Neural cell (in vitro differentiated cells): Measurements from ENCODE around the gene RGS9. TPM values are rescaled to one million over a fixed set of nuclear protein-coding genes. Genes with fewer than 3 reads are reported as not detected.

Source experiments
- H2AFZ ChIP-seq: fragments of 200-600, 300-800 bp; sonication (generic), shearing (Covaris generic); 2 replicates; pipeline ENCODE4 v1.6.0; 2014; ENCODE audit warnings: low read depth, mild to moderate bottlenecking, antibody characterized with exemption, low read length, moderate library complexity
- H3F3A ChIP-seq: fragments of 200-600 bp; shearing (Covaris generic); 2 replicates; pipeline ENCODE4 v1.6.1; 2016; ENCODE audit warnings: mild to moderate bottlenecking, moderate library complexity, mixed read lengths, antibody characterized with exemption, low read length; ENCODE audit not compliant: insufficient read depth, poor library complexity, severe bottlenecking
- H3K27ac ChIP-seq: fragments of 200-600, 300-800 bp; sonication (generic), shearing (Covaris generic); 2 replicates; pipeline ENCODE4 v1.5.1; 2014; ENCODE audit warnings: mild to moderate bottlenecking, low read length, moderate library complexity
- H3K27me3 ChIP-seq: fragments of 300-800, 200-600 bp; sonication (generic), shearing (Covaris generic); 2 replicates; pipeline ENCODE4 v1.6.0; 2014; ENCODE audit warnings: mild to moderate bottlenecking, low read depth, low read length, moderate library complexity; ENCODE audit not compliant: insufficient read depth
- H3K36me3 ChIP-seq: fragments of 300-800, 200-600 bp; sonication (generic), shearing (Covaris generic); 2 replicates; pipeline ENCODE4 v1.5.1; 2014; ENCODE audit warnings: mild to moderate bottlenecking, antibody characterized with exemption, low read length, moderate library complexity; ENCODE audit not compliant: insufficient read depth
- H3K4me2 ChIP-seq: fragments of 300-800, 200-600 bp; sonication (generic), shearing (Covaris generic); 2 replicates; pipeline ENCODE4 v1.6.0; 2014; ENCODE audit warnings: mild to moderate bottlenecking, low read length
- H3K4me3 ChIP-seq: fragments of 300-800, 200-600 bp; sonication (generic), shearing (Covaris generic); 2 replicates; pipeline ENCODE4 v1.5.1; 2014; ENCODE audit warnings: mild to moderate bottlenecking, low read length, moderate library complexity
- H3K79me2 ChIP-seq: fragments of 200-600 bp; shearing (Covaris generic); replicated peaks from 2 replicates; pipeline ENCODE4 v1.6.0; 2014; ENCODE audit warnings: mild to moderate bottlenecking, low read length, moderate library complexity; ENCODE audit not compliant: insufficient read depth
- H3K9ac ChIP-seq: fragments of 300-800, 200-600 bp; sonication (generic), shearing (Covaris generic); 2 replicates; pipeline ENCODE4 v1.6.1; 2016; ENCODE audit warnings: mild to moderate bottlenecking, low read length, mixed read lengths
- H3K9me2 ChIP-seq: fragments of 200-600 bp; shearing (Covaris generic); 2 replicates; pipeline ENCODE4 v1.6.1; 2016; ENCODE audit warnings: mild to moderate bottlenecking, low read length, mixed read lengths; ENCODE audit not compliant: insufficient read depth
- H3K9me3 ChIP-seq: fragments of 200-600, 300-800 bp; sonication (generic), shearing (Covaris generic); 2 replicates; pipeline ENCODE4 v1.6.1; 2016; ENCODE audit warnings: mild to moderate bottlenecking, mixed run types, low read length, moderate library complexity, mixed read lengths
- H4K20me1 ChIP-seq: fragments of 200-600 bp; shearing (Covaris generic); 2 replicates; pipeline ENCODE4 v1.6.1; 2016; ENCODE audit warnings: mild to moderate bottlenecking, mixed run types; ENCODE audit not compliant: insufficient read depth
- EP300 ChIP-seq: fragments of 450-650 bp; conservative IDR thresholded peaks from 2 replicates; pipeline ENCODE4 v1.6.1; 2014; ENCODE audit warnings: antibody characterized with exemption, mild to moderate bottlenecking, moderate library complexity; ENCODE audit not compliant: poor library complexity, severe bottlenecking
- EZH2 ChIP-seq: fragments of 200-600, 300-800 bp; shearing (Covaris generic), sonication (generic); IDR thresholded peaks from 2 replicates; pipeline ENCODE4 v1.6.1; 2014; ENCODE audit warnings: antibody characterized with exemption, low read length, borderline replicate concordance, mild to moderate bottlenecking; ENCODE audit not compliant: insufficient read depth, poor library complexity, severe bottlenecking
- MXI1 ChIP-seq: fragments of 450-650 bp; conservative IDR thresholded peaks from 2 replicates; pipeline ENCODE4 v1.6.1; 2014; ENCODE audit warnings: antibody characterized with exemption, mild to moderate bottlenecking; ENCODE audit not compliant: poor library complexity, severe bottlenecking
- POLR2AphosphoS5 ChIP-seq: IDR thresholded peaks from 2 replicates; pipeline ENCODE4 v1.6.1; 2012
- RAD21 ChIP-seq: fragments of 450-650 bp; conservative IDR thresholded peaks from 2 replicates; pipeline ENCODE4 v1.6.1; 2014; ENCODE audit warnings: antibody characterized with exemption, mild to moderate bottlenecking, moderate library complexity
- REST ChIP-seq: IDR thresholded peaks from 2 replicates; pipeline ENCODE4 v1.6.1; 2012; ENCODE audit warnings: borderline replicate concordance
- SMC3 ChIP-seq: fragments of 450-650 bp; conservative IDR thresholded peaks from 2 replicates; pipeline ENCODE4 v1.6.1; 2014; ENCODE audit warnings: antibody characterized with exemption, mild to moderate bottlenecking, moderate library complexity; ENCODE audit not compliant: poor library complexity
- TAF1 ChIP-seq: IDR thresholded peaks from 2 replicates; pipeline ENCODE4 v1.6.1; 2012; ENCODE audit warnings: low read depth
- polyA plus RNA-seq: library from polyadenylated mRNA; depleted of rRNA; stranded (reverse); fragments of >200 nt; gene quantifications from 2 replicates; pipeline ENCODE4 v1.2.3, GENCODE V29; 2014
- TF ChIP-seq, protein P1 (sequence below): fragments of 450-650 bp; IDR thresholded peaks from 2 replicates; pipeline ENCODE4 v1.5.1; 2014; ENCODE audit warnings: antibody characterized with exemption, mild to moderate bottlenecking, moderate library complexity; ENCODE audit not compliant: poor library complexity, severe bottlenecking

The RGS9 gene
- polyA plus RNA-seq, 1 donor from 2014 or later: 6.8 TPM

DNA sequence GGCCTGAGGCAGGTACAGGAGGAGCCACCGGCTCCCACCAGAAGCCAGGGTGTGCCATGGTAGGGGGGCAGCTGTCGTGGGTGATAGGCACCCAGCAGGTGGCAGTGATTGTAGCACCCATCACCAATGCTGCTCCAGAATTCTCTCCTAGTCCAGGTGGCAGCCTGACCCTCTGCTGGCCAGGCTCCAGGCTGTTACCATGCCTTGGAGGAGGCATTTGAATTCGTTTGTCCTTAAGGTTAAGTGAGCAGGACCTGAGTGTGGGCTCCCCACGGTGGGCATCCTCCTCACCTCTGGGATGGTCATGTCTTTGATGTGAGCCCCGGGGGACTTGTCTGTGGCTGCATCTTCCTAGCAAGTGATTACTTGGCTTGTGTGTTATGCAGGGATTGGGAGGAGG lies 59.4 kb downstream of the RGS9 start (continued):
- TF ChIP-seq EZH2: no peak

- H3K27me3 ChIP-seq: no peaks in the 10 kb centered on the region
- no peaks in the 10 kb centered on the region for H3F3A ChIP-seq
- no peaks in the 10 kb centered on the region for H3K9me2 ChIP-seq
- no peaks in the 10 kb centered on the region for H4K20me1 ChIP-seq
- no peak overlapping the region for H3K4me2 ChIP-seq
- H3K79me2 ChIP-seq: no peaks in the 10 kb centered on the region
- H3K9ac ChIP-seq: no peak overlapping the region
- no peaks in the 10 kb centered on the region for H3K9me3 ChIP-seq
- H3K4me3 ChIP-seq: no peak overlapping the region
- no peak overlapping the region for H2AFZ ChIP-seq
- H3K36me3 ChIP-seq: no peaks in the 10 kb centered on the region
- TF ChIP-seq POLR2AphosphoS5 (no peak), EZH2 (no peak), MXI1 (no peak), RAD21 (no peak), TAF1 (no peak), EP300 (no peak), REST (no peak), SMC3 (no peak)
- TF ChIP-seq, protein P1, sequence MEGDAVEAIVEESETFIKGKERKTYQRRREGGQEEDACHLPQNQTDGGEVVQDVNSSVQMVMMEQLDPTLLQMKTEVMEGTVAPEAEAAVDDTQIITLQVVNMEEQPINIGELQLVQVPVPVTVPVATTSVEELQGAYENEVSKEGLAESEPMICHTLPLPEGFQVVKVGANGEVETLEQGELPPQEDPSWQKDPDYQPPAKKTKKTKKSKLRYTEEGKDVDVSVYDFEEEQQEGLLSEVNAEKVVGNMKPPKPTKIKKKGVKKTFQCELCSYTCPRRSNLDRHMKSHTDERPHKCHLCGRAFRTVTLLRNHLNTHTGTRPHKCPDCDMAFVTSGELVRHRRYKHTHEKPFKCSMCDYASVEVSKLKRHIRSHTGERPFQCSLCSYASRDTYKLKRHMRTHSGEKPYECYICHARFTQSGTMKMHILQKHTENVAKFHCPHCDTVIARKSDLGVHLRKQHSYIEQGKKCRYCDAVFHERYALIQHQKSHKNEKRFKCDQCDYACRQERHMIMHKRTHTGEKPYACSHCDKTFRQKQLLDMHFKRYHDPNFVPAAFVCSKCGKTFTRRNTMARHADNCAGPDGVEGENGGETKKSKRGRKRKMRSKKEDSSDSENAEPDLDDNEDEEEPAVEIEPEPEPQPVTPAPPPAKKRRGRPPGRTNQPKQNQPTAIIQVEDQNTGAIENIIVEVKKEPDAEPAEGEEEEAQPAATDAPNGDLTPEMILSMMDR: no peak
- H3K27ac ChIP-seq: no peak overlapping the region
Measured at GRCh38 chr17:65197201-65197600, 60.0 kb downstream of the RGS9 start.

GRCh38 chr17:65198653-65199382 lies 61.6 kb downstream of the RGS9 start:
- Histone ChIP-seq H3K27me3 (no peaks in the 10 kb centered on the region), H3K9me2 (no peaks in the 10 kb centered on the region), H3K9ac (no peak overlapping the region), H3K27ac (no peak overlapping the region), H3K4me3 (no peak overlapping the region), H2AFZ (no peak overlapping the region), H3K4me2 (no peak overlapping the region), H3K36me3 (no peaks in the 10 kb centered on the region), H3F3A (no peaks in the 10 kb centered on the region), H3K79me2 (no peaks in the 10 kb centered on the region), H4K20me1 (no peaks in the 10 kb centered on the region), H3K9me3 (no peaks in the 10 kb centered on the region)
- TF ChIP-seq POLR2AphosphoS5 (no peak), EZH2 (no peak), RAD21 (peak; percentile 96), MXI1 (no peak), TAF1 (no peak), EP300 (no peak), SMC3 (peak; percentile 96), REST (no peak)
- TF ChIP-seq, protein P1: peak; percentile 96
